Measurements from ENCODE around the gene CNTN4. TPM values are rescaled to one million over a fixed set of nuclear protein-coding genes. Genes with fewer than 3 reads are reported as not detected.
"Not testable (repeated sequence)": the region's sequence is repeated elsewhere in the genome, so short reads cannot be mapped to it uniquely, and the experiment has no call there.

Gene CNTN4
- polyA plus RNA-seq, 1 donor (not counting 4 experiments of a cell fraction or from before 2014, with no cell fraction given), result not detected

- no peaks in the 10 kb centered on the region for H4K20me1 ChIP-seq (ENCODE audit: control insufficient read depth, extremely low read depth, insufficient read depth, low read length)
- no peaks in the 10 kb centered on the region for H3K9me1 ChIP-seq (ENCODE audit: control insufficient read depth, extremely low read depth, insufficient read depth, low read length)
- dilution Hi-C loops (cut with MboI; ENCODE audit: extremely low pct_ligation_motif_present, low sequenced_read_pairs), result no loop called here
- H3K4me3 ChIP-seq (ENCODE audit: control insufficient read depth in 2 of 3, extremely low read depth in 1 of 3, insufficient read depth in 2 of 3, low read depth in 1 of 3, low read length in 3 of 3), result no peak overlapping the region
- no peaks in the 10 kb centered on the region for H3K36me3 ChIP-seq (ENCODE audit: control insufficient read depth in 2 of 2, extremely low read depth in 1 of 2, insufficient read depth in 2 of 2, low read length in 2 of 2)
- no peaks in the 10 kb centered on the region for H3K4me1 ChIP-seq (ENCODE audit: control insufficient read depth, extremely low read depth, insufficient read depth, low read length)
- TF ChIP-seq EZH2 (IDR thresholded peaks at IDR 0.05; ENCODE audit: low read length) (no peak), CTCF (optimal IDR thresholded peaks at IDR 0.05 in 1 of 3, IDR thresholded peaks at IDR 0.05 in 1 of 3, conservative IDR thresholded peaks at IDR 0.05 in 1 of 3; ENCODE audit: extremely low read depth in 1 of 3, insufficient read depth in 2 of 3, low read length in 3 of 3) (no peak)
- no peak for DNase-seq (ENCODE audit: low read depth, low spot score)
- H3K27ac ChIP-seq (ENCODE audit: control insufficient read depth, insufficient read depth, low read length), result no peak overlapping the region
- H3K9me3 ChIP-seq (ENCODE audit: control insufficient read depth, low read depth, low read length), result no peaks in the 10 kb centered on the region
- no peak overlapping the region for H2AFZ ChIP-seq (ENCODE audit: control insufficient read depth, low read length)
- no peak overlapping the region for H3K9ac ChIP-seq (ENCODE audit: control insufficient read depth, extremely low read depth, insufficient read depth, low read length)
- H3K27me3 ChIP-seq (ENCODE audit: control insufficient read depth, extremely low read depth, insufficient read depth, low read length), result no peaks in the 10 kb centered on the region
- no peak for FAIRE-seq
- H3K79me2 ChIP-seq (ENCODE audit: control insufficient read depth, insufficient read depth, low read length), result no peaks in the 10 kb centered on the region
- no peak overlapping the region for H3K4me2 ChIP-seq (ENCODE audit: control insufficient read depth, extremely low read depth, insufficient read depth, low read depth, low read length)
Measured at GRCh38 chr3:2082871-2083480, 15.7 kb upstream of the CNTN4 start.

GRCh38 chr3:2083558-2083957 is 15.1 kb upstream of the CNTN4 start:
- FAIRE-seq; H3K27me3 ChIP-seq (ENCODE audit: control insufficient read depth, extremely low read depth, insufficient read depth, low read length); H3K9me1 ChIP-seq (ENCODE audit: control insufficient read depth, extremely low read depth, insufficient read depth, low read length); H2AFZ ChIP-seq (ENCODE audit: control insufficient read depth, low read length); H3K36me3 ChIP-seq (ENCODE audit: control insufficient read depth in 2 of 2, extremely low read depth in 1 of 2, insufficient read depth in 2 of 2, low read length in 2 of 2); H3K9ac ChIP-seq (ENCODE audit: control insufficient read depth, extremely low read depth, insufficient read depth, low read length); DNase-seq (ENCODE audit: low read depth, low spot score); H4K20me1 ChIP-seq (ENCODE audit: control insufficient read depth, extremely low read depth, insufficient read depth, low read length); H3K4me2 ChIP-seq (ENCODE audit: control insufficient read depth, extremely low read depth, insufficient read depth, low read depth, low read length); H3K9me3 ChIP-seq (ENCODE audit: control insufficient read depth, low read depth, low read length); H3K27ac ChIP-seq (ENCODE audit: control insufficient read depth, insufficient read depth, low read length); H3K4me3 ChIP-seq (ENCODE audit: control insufficient read depth in 2 of 3, extremely low read depth in 1 of 3, insufficient read depth in 2 of 3, low read depth in 1 of 3, low read length in 3 of 3); dilution Hi-C loops (cut with MboI; ENCODE audit: extremely low pct_ligation_motif_present, low sequenced_read_pairs); H3K79me2 ChIP-seq (ENCODE audit: control insufficient read depth, insufficient read depth, low read length); H3K4me1 ChIP-seq (ENCODE audit: control insufficient read depth, extremely low read depth, insufficient read depth, low read length): not testable (repeated sequence)

Measured in keratinocyte (primary cell).